Activated CD4-positive, CD25-positive, alpha-beta regulatory T cell treated with anti-CD3 and anti-CD28 coated beads, Interleukin-2, amount 50 U/mL, for 16 hours (primary cell): ENCODE data around the gene HTR2B.
"Not testable (repeated sequence)": the region's sequence is repeated elsewhere in the genome, so short reads cannot be mapped to it uniquely, and the experiment has no call there.

Experiments
- DNase-seq: peaks from one replicate; pipeline ENCODE4 v3.0.0-alpha.2; 2020; ENCODE audit warnings: low read depth, low spot score

HTR2B gene

GRCh38 chr2:231124838-231125568 lies at the start of gene HTR2B:
TSS of gene HTR2B (minus strand) at chr2:231125042. CDS start at chr2:231123764, 1,278 bp downstream.
- DNase-seq, result no peak

- no peak for DNase-seq
Measured at GRCh38 chr2:231174211-231174651, 49.4 kb upstream of the HTR2B start.

GRCh38 chr2:231172025-231172424 lies 47.2 kb upstream of the HTR2B start:
- no peak for DNase-seq

- DNase-seq, result no peak
Measured at GRCh38 chr2:231170055-231170454, 45.2 kb upstream of the HTR2B start.

- no peak for DNase-seq
Measured at GRCh38 chr2:231169488-231169887, 44.6 kb upstream of the HTR2B start.

GRCh38 chr2:231168460-231169139 lies 43.8 kb upstream of the HTR2B start:
- no peak for DNase-seq

GRCh38 chr2:231167745-231168459 lies 43.1 kb upstream of the HTR2B start:
- no peak for DNase-seq

- DNase-seq, result no peak
Measured at GRCh38 chr2:231163414-231164095, 38.7 kb upstream of the HTR2B start.

GRCh38 chr2:231163011-231163410 lies 38.2 kb upstream of the HTR2B start:
- no peak for DNase-seq

- no peak for DNase-seq
Measured at GRCh38 chr2:231161877-231162329, 37.1 kb upstream of the HTR2B start.

- DNase-seq, result no peak
Measured at GRCh38 chr2:231161252-231161839, 36.5 kb upstream of the HTR2B start.

- DNase-seq, result no peak
Measured at GRCh38 chr2:231160701-231161100, 35.9 kb upstream of the HTR2B start.

- DNase-seq, result no peak
Measured at GRCh38 chr2:231159306-231159705, 34.5 kb upstream of the HTR2B start.

- DNase-seq, result no peak
Measured at GRCh38 chr2:231152800-231153557, 28.1 kb upstream of the HTR2B start.

- no peak for DNase-seq
Measured at GRCh38 chr2:231146665-231147064, 21.8 kb upstream of the HTR2B start.

- DNase-seq, result no peak
Measured at GRCh38 chr2:231144896-231145295, 20.1 kb upstream of the HTR2B start.

GRCh38 chr2:231140808-231141207 lies 16.0 kb upstream of the HTR2B start:
- DNase-seq, result not testable (repeated sequence)

- DNase-seq, result no peak
Measured at GRCh38 chr2:231139796-231140195, 15.0 kb upstream of the HTR2B start.

- DNase-seq, result no peak
Measured at GRCh38 chr2:231138699-231139098, 13.9 kb upstream of the HTR2B start.

GRCh38 chr2:231134910-231135655 lies 10.2 kb upstream of the HTR2B start:
- no peak for DNase-seq
